Neutrophil (primary cell): ENCODE measurements around the gene NCK2.

Source experiments
- H3K27ac ChIP-seq: fragments of 200-600 bp; sonication (generic); 2 replicates; pipeline ENCODE4 v1.5.1; 2016; ENCODE audit warnings: mild to moderate bottlenecking, moderate library complexity
- H3K27me3 ChIP-seq: fragments of 200-600 bp; sonication (generic); 2 replicates; pipeline ENCODE4 v1.6.0; 2016; ENCODE audit warnings: mild to moderate bottlenecking
- H3K36me3 ChIP-seq: fragments of 200-600 bp; sonication (generic); 2 replicates; pipeline ENCODE4 v1.5.1; 2017
- H3K4me1 ChIP-seq, 2 experiments: fragments of 200-600 bp in 1 of 2; sonication (generic) in 1 of 2; 1 replicate in 1 of 2; 2 replicates in 1 of 2; pipeline versions ENCODE4 v1.5.1 to v1.6.1; 2013 to 2016; ENCODE audit warnings: low read depth in 1 of 2, low read length in 1 of 2, mild to moderate bottlenecking in 1 of 2, moderate library complexity in 1 of 2; ENCODE audit not compliant: control insufficient read depth in 1 of 2, insufficient read depth in 1 of 2
- H3K4me3 ChIP-seq, 2 experiments: fragments of 200-600 bp in 1 of 2; sonication (generic) in 1 of 2; 1 replicate in 1 of 2; 2 replicates in 1 of 2; pipeline ENCODE4 v1.5.1; 2013 to 2016; ENCODE audit warnings: low read depth in 1 of 2, low read length in 1 of 2, mild to moderate bottlenecking in 1 of 2, moderate library complexity in 1 of 2
- H3K9me3 ChIP-seq: fragments of 200-600 bp; sonication (generic); 2 replicates; pipeline ENCODE4 v1.5.1; 2016
- CTCF ChIP-seq: fragments of 200-600 bp; sonication (generic); IDR thresholded peaks from 2 replicates; pipeline ENCODE4 v1.5.1; 2016; ENCODE audit warnings: antibody characterized with exemption

NCK2 gene

GRCh38 chr2:105808423-105809096 is 63.8 kb downstream of the NCK2 start:
- Histone ChIP-seq H3K27ac (peak overlapping the region; percentile 61), H3K4me3 (no peak overlapping the region), H3K4me1 (peaks cover 45 to 60% of the 10 kb centered on the region in 2 experiments), H3K27me3 (no peaks in the 10 kb centered on the region), H3K9me3 (no peaks in the 10 kb centered on the region), H3K36me3 (no peaks in the 10 kb centered on the region)
- TF ChIP-seq CTCF = no peak

- Histone ChIP-seq H3K27me3 (no peaks in the 10 kb centered on the region), H3K9me3 (no peaks in the 10 kb centered on the region), H3K36me3 (no peaks in the 10 kb centered on the region), H3K4me1 (peaks cover 40 to 55% of the 10 kb centered on the region in 2 experiments), H3K27ac (peak overlapping the region; percentile 61), H3K4me3 (no peak overlapping the region)
- no peak for TF ChIP-seq CTCF
Measured at GRCh38 chr2:105809097-105809473, 64.4 kb downstream of the NCK2 start.

GRCh38 chr2:105809723-105810122 is 65.0 kb downstream of the NCK2 start:
- Histone ChIP-seq H3K27ac (peak overlapping the region; percentile 61), H3K9me3 (no peaks in the 10 kb centered on the region), H3K27me3 (no peaks in the 10 kb centered on the region), H3K4me1 (peaks cover 33 to 50% of the 10 kb centered on the region in 2 experiments), H3K4me3 (no peak overlapping the region), H3K36me3 (no peaks in the 10 kb centered on the region)
- TF ChIP-seq CTCF = no peak

GRCh38 chr2:105812180-105813044 is 67.7 kb downstream of the NCK2 start:
- Histone ChIP-seq H3K27ac (no peak overlapping the region), H3K36me3 (peaks cover 5% of the 10 kb centered on the region), H3K4me1 (peaks cover 15 to 29% of the 10 kb centered on the region in 2 experiments), H3K9me3 (no peaks in the 10 kb centered on the region), H3K27me3 (no peaks in the 10 kb centered on the region), H3K4me3 (no peak overlapping the region)
- no peak for TF ChIP-seq CTCF

- Histone ChIP-seq H3K27me3 (no peaks in the 10 kb centered on the region), H3K9me3 (no peaks in the 10 kb centered on the region), H3K4me3 (no peak overlapping the region), H3K27ac (no peak overlapping the region), H3K36me3 (peaks cover 5% of the 10 kb centered on the region), H3K4me1 (peaks cover 13 to 25% of the 10 kb centered on the region in 2 experiments)
- no peak for TF ChIP-seq CTCF
Measured at GRCh38 chr2:105813045-105813315, 68.3 kb downstream of the NCK2 start.
